K562 (cell line): ENCODE measurements around the gene FAM149B1. TPM values are rescaled to one million over a fixed set of nuclear protein-coding genes. Genes with fewer than 3 reads are reported as not detected.

Experiments used
- ATAC-seq: fragments of 200-7000 bp; cut with Tn5 transposase; 3 replicates; pipeline ENCODE4 v1.9.1; 2020; ENCODE audit warnings: moderate library complexity
- BruUV-seq: library from RNA; stranded (reverse); fragments of 400-500 nt; replicated peaks from 2 replicates; lab custom pipeline; 2021; lab: Mats Ljungman, UMichigan
- CTCF ChIA-PET: fragments of 300-600 bp; formaldehyde crosslinking; extraction: SDS; loops from one replicate; lab custom pipeline; 2021; ENCODE audit warnings: low intra/inter-chr PET ratio; lab: Yijun Ruan, JAX
- POLR2A ChIA-PET: fragments of 300-600, 350-650 bp; sonication (Branson Sonifier 250); formaldehyde crosslinking; extraction: SDS; loops from one replicate; lab custom pipeline; 2021; ENCODE audit warnings: antibody characterized with exemption, inconsistent platforms; lab: Yijun Ruan, JAX
- DNase-seq, 4 experiments: peaks; one replicate each; pipeline versions ENCODE4 v3.0.0 to v3.0.0-alpha.2; 2011 to 2018; ENCODE audit warnings: low spot score in 3 of 4, mixed read lengths in 3 of 4; ENCODE audit errors: extremely low read depth in 1 of 4
- FAIRE-seq: peaks from 2 replicates; lab custom pipeline; 2011; peaks lifted over from hg19 to GRCh38; lab: Jason Lieb, UNC
- H2AFZ ChIP-seq: 2 replicates; pipeline ENCODE4 v1.6.0; 2011; ENCODE audit warnings: low read depth, low read length, control low read depth, inconsistent platforms
- H3K27ac ChIP-seq: fragments of 200-600 bp; 3 replicates; pipeline ENCODE4 v1.8.0; 2011; ENCODE audit warnings: low read depth, mild to moderate bottlenecking, control low read depth, inconsistent platforms, low read length, moderate library complexity, mixed read lengths; ENCODE audit errors: extremely low read depth
- H3K27me3 ChIP-seq, 2 experiments: fragments of 300-600 bp in 1 of 2; 2 replicates in 1 of 2; 3 replicates in 1 of 2; pipeline versions ENCODE4 v1.6.0 to v1.8.0; 2011; ENCODE audit warnings: inconsistent platforms in 2 of 2, low read length in 2 of 2, mild to moderate bottlenecking in 1 of 2, mixed read lengths in 1 of 2, moderate library complexity in 1 of 2; ENCODE audit not compliant: control insufficient read depth in 2 of 2, insufficient read depth in 2 of 2
- H3K36me3 ChIP-seq: fragments of 300-600 bp; 3 replicates; pipeline ENCODE4 v1.8.0; 2011; ENCODE audit warnings: mild to moderate bottlenecking, low read length, inconsistent platforms; ENCODE audit not compliant: control insufficient read depth, insufficient read depth
- H3K4me1 ChIP-seq, 2 experiments: fragments of 200-600 bp in 1 of 2; replicated peaks in 1 of 2; 2 replicates in 1 of 2; 3 replicates in 1 of 2; pipeline versions ENCODE4 v1.5.1 to v1.8.0; 2011; ENCODE audit warnings: inconsistent platforms in 2 of 2, low read length in 2 of 2, mild to moderate bottlenecking in 1 of 2, mixed read lengths in 1 of 2, moderate library complexity in 1 of 2; ENCODE audit not compliant: control insufficient read depth in 2 of 2, insufficient read depth in 2 of 2
- H3K4me2 ChIP-seq: 2 replicates; pipeline ENCODE4 v1.6.1; 2011; ENCODE audit warnings: low read length, control low read depth, inconsistent platforms, mixed read lengths; ENCODE audit not compliant: insufficient read depth
- H3K4me3 ChIP-seq: fragments of 200-600 bp; sonication (generic), shearing (Covaris generic); 2 replicates; pipeline ENCODE4 v1.5.1; 2016; ENCODE audit warnings: control low read depth, inconsistent platforms
- H3K79me2 ChIP-seq: fragments of 200-600 bp; 3 replicates; pipeline ENCODE4 v1.8.0; 2011; ENCODE audit warnings: low read length, inconsistent platforms; ENCODE audit not compliant: control insufficient read depth, insufficient read depth
- H3K9ac ChIP-seq, 2 experiments: 2 replicates each; pipeline versions ENCODE4 v1.6.0 to v1.6.1; 2011; ENCODE audit warnings: low read depth in 2 of 2, low read length in 2 of 2, control low read depth in 1 of 2, inconsistent platforms in 1 of 2, mild to moderate bottlenecking in 1 of 2, mixed read lengths in 1 of 2; ENCODE audit not compliant: insufficient read depth in 1 of 2
- H3K9me1 ChIP-seq: one replicate; pipeline ENCODE4 v1.6.0; 2011; ENCODE audit warnings: inconsistent platforms, mild to moderate bottlenecking, low read length, moderate library complexity; ENCODE audit not compliant: control insufficient read depth, insufficient read depth
- H3K9me3 ChIP-seq: replicated peaks from 2 replicates; pipeline ENCODE4 v1.5.1; 2011; ENCODE audit warnings: low read depth, low read length, inconsistent platforms; ENCODE audit not compliant: control insufficient read depth, insufficient read depth
- H4K20me1 ChIP-seq: replicated peaks from 2 replicates; pipeline ENCODE4 v1.6.1; 2011; ENCODE audit warnings: low read length, inconsistent platforms, mixed read lengths; ENCODE audit not compliant: control insufficient read depth, insufficient read depth
- CC2D1A ChIP-seq: fragments of 450-650 bp; IDR thresholded peaks from 2 replicates; pipeline ENCODE4 v1.6.1; 2017; ENCODE audit warnings: mild to moderate bottlenecking
- CCNT2 ChIP-seq: IDR thresholded peaks from 2 replicates; pipeline ENCODE4 v1.6.1; 2011; ENCODE audit warnings: borderline replicate concordance, low read depth, mild to moderate bottlenecking, moderate library complexity, mixed read lengths, low read length; ENCODE audit not compliant: insufficient read length; ENCODE audit errors: extremely low read depth
- CHCHD3 ChIP-seq: fragments of 250-450 bp; sonication (Bioruptor Pico); IDR thresholded peaks from 2 replicates; pipeline ENCODE4 v2.1.2; 2022; ENCODE audit warnings: mild to moderate bottlenecking
- GABPB1 ChIP-seq: sonication (generic); formaldehyde crosslinking; IDR thresholded peaks from 2 replicates; pipeline ENCODE4 v1.8.0; 2022; ENCODE audit warnings: mild to moderate bottlenecking, missing genetic modification reagents
- KLF16 ChIP-seq: IDR thresholded peaks from 2 replicates; pipeline ENCODE4 v1.6.1; 2016; ENCODE audit warnings: antibody characterized with exemption
- PHF21A ChIP-seq: fragments of 450-650 bp; IDR thresholded peaks from 2 replicates; pipeline ENCODE4 v1.6.1; 2017; ENCODE audit warnings: low read depth, borderline replicate concordance
- POLR2A ChIP-seq: fragments of 450-650 bp; conservative IDR thresholded peaks from 2 replicates; pipeline ENCODE4 v1.6.1; 2016
- RFX7 ChIP-seq: fragments of 250-450 bp; sonication (Bioruptor Pico); IDR thresholded peaks from 2 replicates; pipeline ENCODE4 v1.5.1; 2021; ENCODE audit warnings: mild to moderate bottlenecking
- TAF1 ChIP-seq: IDR thresholded peaks from 2 replicates; pipeline ENCODE4 v1.6.1; 2011; ENCODE audit warnings: mild to moderate bottlenecking, low read length, moderate library complexity; ENCODE audit not compliant: insufficient read depth, control insufficient read depth, severe bottlenecking; ENCODE audit errors: extremely low read depth
- ZBTB17 ChIP-seq: fragments of 450-650 bp; formaldehyde crosslinking; IDR thresholded peaks from 2 replicates; pipeline ENCODE4 v1.4.0; 2020; ENCODE audit warnings: mild to moderate bottlenecking
- ZNF699 ChIP-seq: fragments of 250-450 bp; sonication (Bioruptor Pico); IDR thresholded peaks from 2 replicates; pipeline ENCODE4 v1.8.0; 2021; ENCODE audit warnings: mild to moderate bottlenecking, moderate library complexity; ENCODE audit not compliant: insufficient replicate concordance
- ZNF717 ChIP-seq: fragments of 250-450 bp; sonication (Bioruptor Pico); IDR thresholded peaks from 2 replicates; pipeline ENCODE4 v1.5.0; 2021
- WGBS: fragments of 100-300 bp; shearing (Covaris generic); methylation state at CpG from one replicate; pipeline ENCODE4 v1.1.6; 2016; ENCODE audit warnings: low coverage, mixed read lengths; ENCODE audit not compliant: insufficient coverage; ENCODE audit errors: missing lambda C conversion rate; 5-methylcytosine and 5-hydroxymethylcytosine counted together
- in situ Hi-C: fragments of 300-500 bp; cut with MboI; formaldehyde crosslinking; loops from 4 replicates; pipeline ENCODE4 v1.15.0; 2018; ENCODE audit warnings: inconsistent platforms, mixed read lengths
- intact Hi-C: fragments of 100-400 bp; cut with micrococcal nuclease; formaldehyde crosslinking; loops from 2 replicates; pipeline ENCODE4 v1.14.2; 2022
- polyA plus RNA-seq, 8 experiments: library from polyadenylated mRNA; depleted of rRNA in 4 of 8; stranded (reverse) in 5 of 8; unstranded in 3 of 8; fragments of >200 nt; fragmentation: Nextera tagmentation in 2 of 8; fragmentation: Illumina TruSeq in 1 of 8; extraction: Ambion mirVana in 2 of 8; extraction: Trizol in 1 of 8; gene quantifications; 2 replicates each; pipeline versions ENCODE4 v1.2.1 to v1.2.3, GENCODE V29; 2011 to 2014; ENCODE audit warnings: inconsistent platforms in 1 of 8, missing spikeins in 1 of 8
- total RNA-seq, 7 experiments: library from RNA; depleted of rRNA in 6 of 7; stranded (reverse); fragments of >200 nt in 6 of 7; fragmentation: Illumina TruSeq in 2 of 7; extraction: Trizol in 2 of 7; gene quantifications; 2 replicates each; pipeline versions ENCODE4 v1.2.1 to v1.2.3, GENCODE V29; 2011 to 2021; ENCODE audit warnings: low replicate concordance in 1 of 7
- TF ChIP-seq, protein P1 (sequence below): fragments of 250-450 bp; sonication (Bioruptor Pico); IDR thresholded peaks from 2 replicates; pipeline ENCODE4 v1.4.0; 2020; ENCODE audit warnings: borderline replicate concordance
- TF ChIP-seq, protein P2 (sequence below): sonication (generic); formaldehyde crosslinking; IDR thresholded peaks from 2 replicates; pipeline ENCODE4 v1.4.0; 2020; ENCODE audit warnings: mild to moderate bottlenecking, missing genetic modification reagents
- TF ChIP-seq, protein P3 (sequence below): fragments of 250-450 bp; sonication (Bioruptor Pico); IDR thresholded peaks from 2 replicates; pipeline ENCODE4 v1.5.1; 2021; ENCODE audit warnings: mild to moderate bottlenecking

FAM149B1 gene
- total and polyA plus RNA-seq, 9 of the 15 experiments (the other 6 are each of a cell fraction or from before 2014, with no cell fraction given), result 4.2 to 18.5 (median 9.3) TPM

DNA sequence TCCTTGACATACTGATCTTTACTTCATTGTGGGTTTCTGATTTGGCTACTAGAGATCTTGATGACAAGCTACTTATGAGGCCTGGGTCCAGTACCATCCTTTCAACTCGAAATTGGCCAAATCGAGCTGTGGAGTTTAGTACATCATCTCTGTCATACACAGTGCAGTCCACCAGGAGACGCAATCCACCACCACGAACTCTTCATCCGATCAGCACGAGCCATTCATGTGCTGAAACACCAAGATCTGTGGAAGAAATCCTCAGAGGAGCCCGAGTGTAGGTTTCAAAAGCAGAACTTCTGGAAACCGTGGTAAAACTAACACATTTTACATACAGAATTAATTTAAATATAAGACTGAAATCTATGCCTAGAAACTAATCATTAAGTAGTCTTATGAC, 65.0 kb downstream of the FAM149B1 start (continued):
- no peak for TF ChIP-seq RFX7 (CRISPR knock-in tag)
- TF ChIP-seq CHCHD3 (CRISPR knock-in tag), result no peak
- no peak for TF ChIP-seq CC2D1A
- TF ChIP-seq PHF21A, result no peak
- no peak for TF ChIP-seq ZNF717 (CRISPR knock-in tag)
- TF ChIP-seq, protein P1, sequence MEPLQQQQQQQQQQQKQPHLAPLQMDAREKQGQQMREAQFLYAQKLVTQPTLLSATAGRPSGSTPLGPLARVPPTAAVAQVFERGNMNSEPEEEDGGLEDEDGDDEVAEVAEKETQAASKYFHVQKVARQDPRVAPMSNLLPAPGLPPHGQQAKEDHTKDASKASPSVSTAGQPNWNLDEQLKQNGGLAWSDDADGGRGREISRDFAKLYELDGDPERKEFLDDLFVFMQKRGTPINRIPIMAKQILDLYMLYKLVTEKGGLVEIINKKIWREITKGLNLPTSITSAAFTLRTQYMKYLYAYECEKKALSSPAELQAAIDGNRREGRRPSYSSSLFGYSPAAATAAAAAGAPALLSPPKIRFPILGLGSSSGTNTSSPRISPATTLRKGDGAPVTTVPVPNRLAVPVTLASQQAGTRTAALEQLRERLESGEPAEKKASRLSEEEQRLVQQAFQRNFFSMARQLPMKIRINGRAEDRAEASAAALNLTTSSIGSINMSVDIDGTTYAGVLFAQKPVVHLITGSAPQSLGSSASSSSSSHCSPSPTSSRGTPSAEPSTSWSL (CRISPR knock-in tag), result no peak
- no peak for TF ChIP-seq POLR2A
- peak; percentile 51; the same call in 1 of the 2 replicates for TF ChIP-seq KLF16
- no peak for TF ChIP-seq CCNT2

DNA sequence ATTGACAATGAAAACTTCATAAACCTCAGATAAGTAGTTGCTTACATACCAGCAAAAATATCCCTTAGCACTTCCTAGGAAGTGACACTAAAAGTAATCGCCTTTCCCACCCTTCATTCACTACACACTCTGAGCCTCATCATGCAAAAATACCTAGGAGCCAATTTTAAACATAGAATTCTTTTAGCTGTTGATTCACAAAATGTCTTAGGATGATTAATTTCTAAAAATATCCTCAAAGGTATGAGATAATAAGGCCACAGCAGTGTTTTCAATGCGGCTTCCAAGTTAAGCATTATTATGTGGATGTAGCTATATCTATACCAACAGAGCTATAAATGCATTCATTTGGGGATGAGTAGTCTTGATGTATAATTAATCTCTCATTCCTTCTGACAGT, 66.0 kb downstream of the FAM149B1 start:
- FAIRE-seq, result no peak
- 83% methylated on average over 2 of the region's 2 CpGs for WGBS

More for the DNA sequence above, 66.0 kb downstream of the FAM149B1 start:
- POLR2A ChIA-PET, result interaction anchor here (0.5 to 6.3 kb wide), 10 partner anchors 8 to 394 kb away, joined by 3 to 66 read pairs (median 4); partner anchors contain the start of gene DNAJC9
- ATAC-seq, result no peak
- Histone ChIP-seq H3K4me3 (no peak overlapping the region), H4K20me1 (peaks cover 3% of the 10 kb centered on the region), H3K9ac (no peak overlapping the region), H2AFZ (no peak overlapping the region), H3K4me1 (no peaks in the 10 kb centered on the region), H3K9me1 (no peaks in the 10 kb centered on the region), H3K27me3 (no peaks in the 10 kb centered on the region), H3K79me2 (peaks cover 6% of the 10 kb centered on the region; the same call in 1 of the 3 replicates), H3K4me2 (no peak overlapping the region), H3K27ac (no peak overlapping the region), H3K36me3 (peaks cover 62% of the 10 kb centered on the region), H3K9me3 (no peaks in the 10 kb centered on the region)
- no peak for DNase-seq
- in situ Hi-C loops, result no loop called here
- TF ChIP-seq TAF1 (no peak), GABPB1 (CRISPR knock-in tag) (no peak), ZBTB17 (CRISPR knock-in tag) (no peak), ZNF699 (CRISPR knock-in tag) (no peak)
- TF ChIP-seq, protein P2, sequence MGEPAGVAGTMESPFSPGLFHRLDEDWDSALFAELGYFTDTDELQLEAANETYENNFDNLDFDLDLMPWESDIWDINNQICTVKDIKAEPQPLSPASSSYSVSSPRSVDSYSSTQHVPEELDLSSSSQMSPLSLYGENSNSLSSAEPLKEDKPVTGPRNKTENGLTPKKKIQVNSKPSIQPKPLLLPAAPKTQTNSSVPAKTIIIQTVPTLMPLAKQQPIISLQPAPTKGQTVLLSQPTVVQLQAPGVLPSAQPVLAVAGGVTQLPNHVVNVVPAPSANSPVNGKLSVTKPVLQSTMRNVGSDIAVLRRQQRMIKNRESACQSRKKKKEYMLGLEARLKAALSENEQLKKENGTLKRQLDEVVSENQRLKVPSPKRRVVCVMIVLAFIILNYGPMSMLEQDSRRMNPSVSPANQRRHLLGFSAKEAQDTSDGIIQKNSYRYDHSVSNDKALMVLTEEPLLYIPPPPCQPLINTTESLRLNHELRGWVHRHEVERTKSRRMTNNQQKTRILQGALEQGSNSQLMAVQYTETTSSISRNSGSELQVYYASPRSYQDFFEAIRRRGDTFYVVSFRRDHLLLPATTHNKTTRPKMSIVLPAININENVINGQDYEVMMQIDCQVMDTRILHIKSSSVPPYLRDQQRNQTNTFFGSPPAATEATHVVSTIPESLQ (CRISPR knock-in tag), result no peak
- TF ChIP-seq, protein P3, sequence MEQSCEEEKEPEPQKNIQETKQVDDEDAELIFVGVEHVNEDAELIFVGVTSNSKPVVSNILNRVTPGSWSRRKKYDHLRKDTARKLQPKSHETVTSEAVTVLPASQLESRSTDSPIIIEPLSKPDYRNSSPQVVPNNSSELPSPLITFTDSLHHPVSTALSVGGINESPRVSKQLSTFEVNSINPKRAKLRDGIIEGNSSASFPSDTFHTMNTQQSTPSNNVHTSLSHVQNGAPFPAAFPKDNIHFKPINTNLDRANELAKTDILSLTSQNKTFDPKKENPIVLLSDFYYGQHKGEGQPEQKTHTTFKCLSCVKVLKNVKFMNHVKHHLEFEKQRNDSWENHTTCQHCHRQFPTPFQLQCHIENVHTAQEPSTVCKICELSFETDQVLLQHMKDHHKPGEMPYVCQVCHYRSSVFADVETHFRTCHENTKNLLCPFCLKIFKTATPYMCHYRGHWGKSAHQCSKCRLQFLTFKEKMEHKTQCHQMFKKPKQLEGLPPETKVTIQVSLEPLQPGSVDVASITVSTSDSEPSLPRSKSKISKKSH, result no peak
- CTCF ChIA-PET, result interaction anchor here (1.0 kb wide), 1 partner anchor 410 kb away, joined by 4 read pairs; no protein-coding TSS in a partner anchor
- intact Hi-C loops, result no loop called here
- no TSS peak for BruUV-seq
